HG03108 (cell line): ENCODE data around the gene PDZRN4.

Experiments used
- ATAC-seq: cut with Tn5 transposase; IDR thresholded peaks from one replicate; pipeline ENCODE4 v1.9.1; 2021; ENCODE audit warnings: moderate library complexity; ENCODE audit not compliant: unreplicated experiment

PDZRN4 gene

GRCh38 chr12:41619705-41620104 is 431.6 kb downstream of the PDZRN4 start:
- ATAC-seq = no peak

DNA sequence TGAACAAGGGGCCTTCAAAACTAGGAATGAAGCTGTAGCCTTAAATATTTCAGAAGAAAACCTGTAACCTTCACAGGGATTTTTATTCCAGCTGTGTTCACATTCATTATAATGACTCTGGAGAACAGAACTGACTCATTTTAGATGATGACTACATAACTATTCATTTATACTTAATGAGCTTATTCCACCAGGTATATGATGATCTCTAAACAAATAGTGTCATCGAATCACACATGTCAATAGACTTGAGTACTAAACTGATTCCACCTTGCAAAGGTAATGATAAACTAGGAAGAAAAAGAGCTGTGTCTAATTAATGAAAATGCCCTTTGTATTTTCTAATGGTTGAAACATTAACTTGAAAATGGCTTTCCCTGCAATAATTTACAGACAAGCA is 433.2 kb downstream of the PDZRN4 start:
- no peak for ATAC-seq
